HepG2 (cell line): ENCODE data around the gene PFDN5. TPM values are rescaled to one million over a fixed set of nuclear protein-coding genes. Genes with fewer than 3 reads are reported as not detected.

Experiments
- NCOA2 ChIP-seq: sonication (generic); formaldehyde crosslinking; IDR thresholded peaks from 2 replicates; pipeline ENCODE4 v1.8.0; 2022; ENCODE audit warnings: inconsistent platforms
- SPEN ChIP-seq: sonication (generic); formaldehyde crosslinking; IDR thresholded peaks from 2 replicates; pipeline ENCODE4 v1.5.1; 2020; ENCODE audit warnings: low read depth, mild to moderate bottlenecking, missing genetic modification reagents
- SSRP1 ChIP-seq: IDR thresholded peaks from 2 replicates; pipeline ENCODE4 v1.6.1; 2016; ENCODE audit warnings: control low read depth
- ZBTB7A ChIP-seq: sonication (generic); formaldehyde crosslinking; IDR thresholded peaks from 2 replicates; pipeline ENCODE4 v1.8.0; 2022; ENCODE audit warnings: mild to moderate bottlenecking, missing genetic modification reagents
- ZKSCAN5 ChIP-seq: sonication (generic); formaldehyde crosslinking; IDR thresholded peaks from 2 replicates; pipeline ENCODE4 v1.5.1; 2020; ENCODE audit warnings: mild to moderate bottlenecking, missing genetic modification reagents
- polyA plus RNA-seq, 8 experiments: library from polyadenylated mRNA; depleted of rRNA in 3 of 8; stranded (reverse) in 7 of 8; unstranded in 1 of 8; fragments of >200 nt; fragmentation: Illumina TruSeq in 4 of 8; extraction: Trizol in 4 of 8; gene quantifications; 2 replicates each; pipeline versions ENCODE4 v1.2.1 to v1.2.3, GENCODE V29; 2011 to 2016; ENCODE audit warnings: low read depth in 4 of 8, missing spikeins in 1 of 8, mixed read lengths in 1 of 8; ENCODE audit not compliant: insufficient read depth in 1 of 8
- total RNA-seq, 5 experiments: library from RNA; depleted of rRNA; stranded (reverse); fragments of >200 nt; fragmentation: Illumina TruSeq; extraction: Trizol; gene quantifications; 2 replicates each; pipeline ENCODE4 v1.2.3, GENCODE V29; 2016; ENCODE audit warnings: low read depth in 1 of 5
- TF ChIP-seq, protein P1 (sequence below): sonication (generic); formaldehyde crosslinking; IDR thresholded peaks from 2 replicates; pipeline ENCODE4 v1.8.0; 2023; ENCODE audit warnings: mild to moderate bottlenecking, missing genetic modification reagents
- TF ChIP-seq, protein P2 (sequence below): IDR thresholded peaks from 2 replicates; pipeline ENCODE4 v1.6.1; 2016; ENCODE audit warnings: low read depth
- TF ChIP-seq, protein P3 (sequence below): IDR thresholded peaks from 2 replicates; pipeline ENCODE4 v1.6.1; 2016; ENCODE audit warnings: missing compliant biosample characterization, missing genetic modification reagents, borderline replicate concordance
- TF ChIP-seq, protein P4 (sequence below): IDR thresholded peaks from 2 replicates; pipeline ENCODE4 v1.6.1; 2016

Gene PFDN5
- total and polyA plus RNA-seq, 2 of the 13 experiments (the other 11 are each of a cell fraction or from before 2014, with no cell fraction given), result 449 to 462 TPM

DNA sequence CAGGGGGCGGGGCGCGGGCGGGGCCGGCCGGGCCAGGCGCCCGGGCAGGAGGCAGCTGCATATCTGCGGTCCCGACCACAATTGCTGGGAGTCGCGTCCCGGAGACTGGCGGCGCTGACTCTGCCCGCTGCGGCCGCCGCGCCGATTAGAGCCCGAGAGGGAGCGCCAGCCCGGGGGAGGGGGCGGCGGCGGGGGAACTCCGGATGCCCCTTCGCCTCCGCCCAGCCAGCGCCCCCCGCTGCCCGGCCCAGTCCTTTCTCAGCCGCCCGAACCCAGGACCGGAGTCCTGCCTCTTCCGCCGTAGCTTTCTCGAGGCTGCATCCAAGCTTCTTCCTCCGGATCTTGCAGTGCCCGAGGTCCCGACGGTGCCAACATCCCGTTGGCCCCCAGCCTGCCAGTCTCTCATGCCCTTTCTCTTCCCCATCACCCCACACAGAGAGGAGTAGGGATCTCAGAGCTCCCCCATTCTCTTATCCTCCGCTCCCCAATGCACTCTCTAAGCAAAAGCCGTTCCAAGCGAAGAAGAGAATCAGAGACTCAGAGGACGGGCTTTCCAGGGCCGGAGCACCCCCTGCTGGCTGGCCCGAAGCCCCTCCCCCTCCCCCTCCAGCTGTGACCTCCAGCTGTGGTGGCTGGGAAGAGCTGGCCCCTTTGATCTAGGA is 49.6 kb downstream of the PFDN5 start (continued):
- TF ChIP-seq, protein P1, sequence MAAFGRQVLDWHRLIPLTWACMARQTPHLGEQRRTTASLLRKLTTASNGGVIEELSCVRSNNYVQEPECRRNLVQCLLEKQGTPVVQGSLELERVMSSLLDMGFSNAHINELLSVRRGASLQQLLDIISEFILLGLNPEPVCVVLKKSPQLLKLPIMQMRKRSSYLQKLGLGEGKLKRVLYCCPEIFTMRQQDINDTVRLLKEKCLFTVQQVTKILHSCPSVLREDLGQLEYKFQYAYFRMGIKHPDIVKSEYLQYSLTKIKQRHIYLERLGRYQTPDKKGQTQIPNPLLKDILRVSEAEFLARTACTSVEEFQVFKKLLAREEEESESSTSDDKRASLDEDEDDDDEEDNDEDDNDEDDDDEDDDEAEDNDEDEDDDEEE, result no peak
- TF ChIP-seq, protein P2, sequence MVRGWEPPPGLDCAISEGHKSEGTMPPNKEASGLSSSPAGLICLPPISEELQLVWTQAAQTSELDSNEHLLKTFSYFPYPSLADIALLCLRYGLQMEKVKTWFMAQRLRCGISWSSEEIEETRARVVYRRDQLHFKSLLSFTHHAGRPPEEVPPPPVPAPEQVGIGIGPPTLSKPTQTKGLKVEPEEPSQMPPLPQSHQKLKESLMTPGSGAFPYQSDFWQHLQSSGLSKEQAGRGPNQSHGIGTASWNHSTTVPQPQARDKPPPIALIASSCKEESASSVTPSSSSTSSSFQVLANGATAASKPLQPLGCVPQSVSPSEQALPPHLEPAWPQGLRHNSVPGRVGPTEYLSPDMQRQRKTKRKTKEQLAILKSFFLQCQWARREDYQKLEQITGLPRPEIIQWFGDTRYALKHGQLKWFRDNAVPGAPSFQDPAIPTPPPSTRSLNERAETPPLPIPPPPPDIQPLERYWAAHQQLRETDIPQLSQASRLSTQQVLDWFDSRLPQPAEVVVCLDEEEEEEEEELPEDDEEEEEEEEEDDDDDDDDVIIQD (CRISPR knock-in tag), result 0 out of 2 replicates have a peak, but pooled peaks have one; percentile 19
- TF ChIP-seq, protein P3, sequence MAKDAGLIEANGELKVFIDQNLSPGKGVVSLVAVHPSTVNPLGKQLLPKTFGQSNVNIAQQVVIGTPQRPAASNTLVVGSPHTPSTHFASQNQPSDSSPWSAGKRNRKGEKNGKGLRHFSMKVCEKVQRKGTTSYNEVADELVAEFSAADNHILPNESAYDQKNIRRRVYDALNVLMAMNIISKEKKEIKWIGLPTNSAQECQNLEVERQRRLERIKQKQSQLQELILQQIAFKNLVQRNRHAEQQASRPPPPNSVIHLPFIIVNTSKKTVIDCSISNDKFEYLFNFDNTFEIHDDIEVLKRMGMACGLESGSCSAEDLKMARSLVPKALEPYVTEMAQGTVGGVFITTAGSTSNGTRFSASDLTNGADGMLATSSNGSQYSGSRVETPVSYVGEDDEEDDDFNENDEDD (CRISPR knock-in tag), result no peak
- no peak for TF ChIP-seq ZKSCAN5
- TF ChIP-seq, protein P4, sequence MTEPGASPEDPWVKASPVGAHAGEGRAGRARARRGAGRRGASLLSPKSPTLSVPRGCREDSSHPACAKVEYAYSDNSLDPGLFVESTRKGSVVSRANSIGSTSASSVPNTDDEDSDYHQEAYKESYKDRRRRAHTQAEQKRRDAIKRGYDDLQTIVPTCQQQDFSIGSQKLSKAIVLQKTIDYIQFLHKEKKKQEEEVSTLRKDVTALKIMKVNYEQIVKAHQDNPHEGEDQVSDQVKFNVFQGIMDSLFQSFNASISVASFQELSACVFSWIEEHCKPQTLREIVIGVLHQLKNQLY (CRISPR knock-in tag), result no peak
- peak; percentile 27; the same call in 1 of the 2 replicates for TF ChIP-seq SPEN (CRISPR knock-in tag)
- 0 out of 2 replicates have a peak, but pooled peaks have one; percentile 22 for TF ChIP-seq ZBTB7A (CRISPR knock-in tag)
- TF ChIP-seq SSRP1, result no peak
- TF ChIP-seq NCOA2 (CRISPR knock-in tag), result no peak
